ENCODE measurements around the gene PI4KA.

- TF ChIP-seq EP300 (IDR thresholded peaks at IDR 0.05) (no peak), POLR2A (IDR thresholded peaks at IDR 0.05; ENCODE audit: low read depth) (no peak), POLR2AphosphoS5 (IDR thresholded peaks at IDR 0.05) (no peak)
- TF ChIP-seq, protein P1, sequence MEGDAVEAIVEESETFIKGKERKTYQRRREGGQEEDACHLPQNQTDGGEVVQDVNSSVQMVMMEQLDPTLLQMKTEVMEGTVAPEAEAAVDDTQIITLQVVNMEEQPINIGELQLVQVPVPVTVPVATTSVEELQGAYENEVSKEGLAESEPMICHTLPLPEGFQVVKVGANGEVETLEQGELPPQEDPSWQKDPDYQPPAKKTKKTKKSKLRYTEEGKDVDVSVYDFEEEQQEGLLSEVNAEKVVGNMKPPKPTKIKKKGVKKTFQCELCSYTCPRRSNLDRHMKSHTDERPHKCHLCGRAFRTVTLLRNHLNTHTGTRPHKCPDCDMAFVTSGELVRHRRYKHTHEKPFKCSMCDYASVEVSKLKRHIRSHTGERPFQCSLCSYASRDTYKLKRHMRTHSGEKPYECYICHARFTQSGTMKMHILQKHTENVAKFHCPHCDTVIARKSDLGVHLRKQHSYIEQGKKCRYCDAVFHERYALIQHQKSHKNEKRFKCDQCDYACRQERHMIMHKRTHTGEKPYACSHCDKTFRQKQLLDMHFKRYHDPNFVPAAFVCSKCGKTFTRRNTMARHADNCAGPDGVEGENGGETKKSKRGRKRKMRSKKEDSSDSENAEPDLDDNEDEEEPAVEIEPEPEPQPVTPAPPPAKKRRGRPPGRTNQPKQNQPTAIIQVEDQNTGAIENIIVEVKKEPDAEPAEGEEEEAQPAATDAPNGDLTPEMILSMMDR (IDR thresholded peaks at IDR 0.05) = no peak
Observed at GRCh38 chr22:20758688-20759087, 99.9 kb downstream of the PI4KA start.

Measured in esophagus muscularis mucosa (tissue), 4 donors.